ENCODE measurements around the gene COBL. TPM values are rescaled to one million over a fixed set of nuclear protein-coding genes. Genes with fewer than 3 reads are reported as not detected.

COBL gene
- total RNA-seq, 2 donors from 2014 or later: 27.5 to 28.3 TPM

GRCh38 chr7:51080622-51081269 is 235.9 kb downstream of the COBL start:
- H3K9ac ChIP-seq (ENCODE audit: extremely low read depth, low read length, poor library complexity, severe bottlenecking): no peak overlapping the region
- WGBS, 2 experiments (ENCODE audit: insufficient coverage in 1 of 2, insufficient read length in 1 of 2): 46 to 53% methylated on average over 5 to 11 of the region's 12 CpGs
- H3K27me3 Mint-ChIP-seq (ENCODE audit: insufficient read depth): no peaks in the 10 kb centered on the region
- DNase-seq: peak; percentile 90
- H3K4me3 ChIP-seq (ENCODE audit: low read length): no peak overlapping the region
- peak overlapping the region; percentile 89 for H3K27ac Mint-ChIP-seq
- no peaks in the 10 kb centered on the region for H3K9me3 Mint-ChIP-seq
- no peak overlapping the region for H3K4me3 Mint-ChIP-seq
- TF ChIP-seq, protein P1, sequence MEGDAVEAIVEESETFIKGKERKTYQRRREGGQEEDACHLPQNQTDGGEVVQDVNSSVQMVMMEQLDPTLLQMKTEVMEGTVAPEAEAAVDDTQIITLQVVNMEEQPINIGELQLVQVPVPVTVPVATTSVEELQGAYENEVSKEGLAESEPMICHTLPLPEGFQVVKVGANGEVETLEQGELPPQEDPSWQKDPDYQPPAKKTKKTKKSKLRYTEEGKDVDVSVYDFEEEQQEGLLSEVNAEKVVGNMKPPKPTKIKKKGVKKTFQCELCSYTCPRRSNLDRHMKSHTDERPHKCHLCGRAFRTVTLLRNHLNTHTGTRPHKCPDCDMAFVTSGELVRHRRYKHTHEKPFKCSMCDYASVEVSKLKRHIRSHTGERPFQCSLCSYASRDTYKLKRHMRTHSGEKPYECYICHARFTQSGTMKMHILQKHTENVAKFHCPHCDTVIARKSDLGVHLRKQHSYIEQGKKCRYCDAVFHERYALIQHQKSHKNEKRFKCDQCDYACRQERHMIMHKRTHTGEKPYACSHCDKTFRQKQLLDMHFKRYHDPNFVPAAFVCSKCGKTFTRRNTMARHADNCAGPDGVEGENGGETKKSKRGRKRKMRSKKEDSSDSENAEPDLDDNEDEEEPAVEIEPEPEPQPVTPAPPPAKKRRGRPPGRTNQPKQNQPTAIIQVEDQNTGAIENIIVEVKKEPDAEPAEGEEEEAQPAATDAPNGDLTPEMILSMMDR (conservative IDR thresholded peaks at IDR 0.05): no peak
- no peak overlapping the region for H3K27ac ChIP-seq (ENCODE audit: low read depth, low read length)
- H3K9me3 ChIP-seq (ENCODE audit: control insufficient read depth, low read length): no peaks in the 10 kb centered on the region
- H3K27me3 ChIP-seq (ENCODE audit: control insufficient read depth, insufficient read depth, low read length, poor library complexity, severe bottlenecking): no peaks in the 10 kb centered on the region
- H3K4me1 Mint-ChIP-seq: peaks cover 15% of the 10 kb centered on the region
- H3K36me3 ChIP-seq (ENCODE audit: control insufficient read depth, insufficient read depth, low read length): no peaks in the 10 kb centered on the region
- no peaks in the 10 kb centered on the region for H3K4me1 ChIP-seq (ENCODE audit: control insufficient read depth, insufficient read depth, low read length)
- H3K36me3 Mint-ChIP-seq (ENCODE audit: low read depth): peaks cover 16% of the 10 kb centered on the region

- peaks cover 15% of the 10 kb centered on the region for H3K4me1 Mint-ChIP-seq
- no peaks in the 10 kb centered on the region for H3K27me3 Mint-ChIP-seq (ENCODE audit: insufficient read depth)
- H3K9ac ChIP-seq (ENCODE audit: extremely low read depth, low read length, poor library complexity, severe bottlenecking): no peak overlapping the region
Measured at GRCh38 chr7:51080216-51080615, 236.4 kb downstream of the COBL start.

DNA sequence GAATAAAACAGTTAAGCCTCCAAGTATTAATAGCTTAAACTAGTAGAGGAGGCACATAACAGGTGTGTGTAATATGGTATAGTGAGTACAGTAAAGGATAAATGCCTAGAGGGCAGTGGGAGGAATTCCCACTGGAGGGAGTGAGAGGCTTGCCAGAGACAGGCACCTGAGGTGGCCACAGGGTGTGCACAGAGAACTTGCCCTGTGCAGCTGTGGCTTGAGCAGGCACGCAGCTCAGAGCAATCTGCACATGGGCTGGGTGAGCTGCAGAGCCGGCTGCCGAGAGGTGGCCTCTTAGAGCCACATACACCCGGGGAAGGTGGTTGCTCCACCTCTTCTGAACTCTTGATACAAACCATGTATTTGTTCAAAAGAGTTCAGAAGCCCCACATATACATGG is 237.1 kb downstream of the COBL start:
- Mint-ChIP-seq H3K4me1 (peaks cover 15% of the 10 kb centered on the region), H3K27me3 (ENCODE audit: insufficient read depth) (no peaks in the 10 kb centered on the region), H3K36me3 (ENCODE audit: low read depth) (peaks cover 8% of the 10 kb centered on the region), H3K4me3 (no peak overlapping the region), H3K9me3 (no peaks in the 10 kb centered on the region), H3K27ac (no peak overlapping the region)
- no peaks in the 10 kb centered on the region for H3K9me3 ChIP-seq (ENCODE audit: control insufficient read depth, low read length)
- H3K27ac ChIP-seq (ENCODE audit: low read depth, low read length): no peak overlapping the region
- TF ChIP-seq, protein P1 (conservative IDR thresholded peaks at IDR 0.05): no peak
- no peak overlapping the region for H3K9ac ChIP-seq (ENCODE audit: extremely low read depth, low read length, poor library complexity, severe bottlenecking)
- 90 to 93% methylated on average over 2 to 4 of the region's 4 CpGs for WGBS, 2 experiments (ENCODE audit: insufficient coverage in 1 of 2, insufficient read length in 1 of 2)
- no peaks in the 10 kb centered on the region for H3K36me3 ChIP-seq (ENCODE audit: control insufficient read depth, insufficient read depth, low read length)
- no peak for DNase-seq
- no peaks in the 10 kb centered on the region for H3K27me3 ChIP-seq (ENCODE audit: control insufficient read depth, insufficient read depth, low read length, poor library complexity, severe bottlenecking)
- no peak overlapping the region for H3K4me3 ChIP-seq (ENCODE audit: low read length)
- no peaks in the 10 kb centered on the region for H3K4me1 ChIP-seq (ENCODE audit: control insufficient read depth, insufficient read depth, low read length)

More at GRCh38 chr7:51080216-51080615, 236.4 kb downstream of the COBL start:
- H3K9me3 Mint-ChIP-seq: no peaks in the 10 kb centered on the region
- no peak overlapping the region for H3K4me3 Mint-ChIP-seq
- Histone ChIP-seq H3K27ac (ENCODE audit: low read depth, low read length) (no peak overlapping the region), H3K27me3 (ENCODE audit: control insufficient read depth, insufficient read depth, low read length, poor library complexity, severe bottlenecking) (no peaks in the 10 kb centered on the region), H3K36me3 (ENCODE audit: control insufficient read depth, insufficient read depth, low read length) (no peaks in the 10 kb centered on the region), H3K4me3 (ENCODE audit: low read length) (no peak overlapping the region), H3K9me3 (ENCODE audit: control insufficient read depth, low read length) (no peaks in the 10 kb centered on the region), H3K4me1 (ENCODE audit: control insufficient read depth, insufficient read depth, low read length) (no peaks in the 10 kb centered on the region)
- 86 to 94% methylated on average over 3 to 6 of the region's 6 CpGs for WGBS, 2 experiments (ENCODE audit: insufficient coverage in 1 of 2, insufficient read length in 1 of 2)
- H3K36me3 Mint-ChIP-seq (ENCODE audit: low read depth): peaks cover 15% of the 10 kb centered on the region
- TF ChIP-seq, protein P1 (conservative IDR thresholded peaks at IDR 0.05): no peak
- no peak for DNase-seq
- H3K27ac Mint-ChIP-seq: peak overlapping the region; percentile 89
